Cardiac fibroblast (primary cell): Measurements from ENCODE around the gene CTNND2.

ENCODE experiments used
- DNase-seq, 2 donors: peaks; one replicate each; pipeline versions ENCODE4 v3.0.0 to v3.0.0-alpha.2; 2010; ENCODE audit warnings: low read depth in 2 of 2
- H3K4me3 ChIP-seq, 2 donors: replicated peaks in 1 of 2; 1 replicate in 1 of 2; 2 replicates in 1 of 2; pipeline ENCODE4 v1.5.1; 2011; ENCODE audit warnings: low read depth in 2 of 2, low read length in 2 of 2, mild to moderate bottlenecking in 2 of 2, moderate library complexity in 1 of 2
- TF ChIP-seq, protein P1 (sequence below): IDR thresholded peaks from one replicate; pipeline ENCODE4 v1.5.1; 2011; ENCODE audit warnings: low read depth, mild to moderate bottlenecking, low read length, inconsistent platforms

CTNND2 gene

DNA sequence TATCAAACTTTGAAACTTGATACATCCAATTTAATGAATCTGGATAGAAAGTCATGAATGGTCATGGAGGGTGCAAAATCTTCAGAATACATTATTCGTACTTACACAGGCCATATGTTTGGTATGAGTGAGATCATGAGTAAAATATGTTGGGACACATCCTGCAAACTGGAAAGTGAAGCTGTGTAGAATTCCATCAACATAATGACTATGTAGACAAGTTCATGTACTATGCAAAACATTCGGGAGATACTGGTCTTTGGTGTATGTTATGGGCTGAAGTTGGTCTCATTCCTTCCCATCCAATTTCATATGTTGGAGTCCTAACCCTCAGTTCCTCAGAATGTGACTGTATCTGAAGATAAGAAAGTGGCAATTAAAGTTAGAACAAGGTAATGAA is 18.1 kb upstream of the CTNND2 start:
- H3K4me3 ChIP-seq, result no peak overlapping the region
- no peak for DNase-seq
- TF ChIP-seq, protein P1, sequence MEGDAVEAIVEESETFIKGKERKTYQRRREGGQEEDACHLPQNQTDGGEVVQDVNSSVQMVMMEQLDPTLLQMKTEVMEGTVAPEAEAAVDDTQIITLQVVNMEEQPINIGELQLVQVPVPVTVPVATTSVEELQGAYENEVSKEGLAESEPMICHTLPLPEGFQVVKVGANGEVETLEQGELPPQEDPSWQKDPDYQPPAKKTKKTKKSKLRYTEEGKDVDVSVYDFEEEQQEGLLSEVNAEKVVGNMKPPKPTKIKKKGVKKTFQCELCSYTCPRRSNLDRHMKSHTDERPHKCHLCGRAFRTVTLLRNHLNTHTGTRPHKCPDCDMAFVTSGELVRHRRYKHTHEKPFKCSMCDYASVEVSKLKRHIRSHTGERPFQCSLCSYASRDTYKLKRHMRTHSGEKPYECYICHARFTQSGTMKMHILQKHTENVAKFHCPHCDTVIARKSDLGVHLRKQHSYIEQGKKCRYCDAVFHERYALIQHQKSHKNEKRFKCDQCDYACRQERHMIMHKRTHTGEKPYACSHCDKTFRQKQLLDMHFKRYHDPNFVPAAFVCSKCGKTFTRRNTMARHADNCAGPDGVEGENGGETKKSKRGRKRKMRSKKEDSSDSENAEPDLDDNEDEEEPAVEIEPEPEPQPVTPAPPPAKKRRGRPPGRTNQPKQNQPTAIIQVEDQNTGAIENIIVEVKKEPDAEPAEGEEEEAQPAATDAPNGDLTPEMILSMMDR, result no peak

GRCh38 chr5:11918463-11919045 is 14.3 kb upstream of the CTNND2 start:
- DNase-seq, result no peak
- TF ChIP-seq, protein P1, result no peak
- H3K4me3 ChIP-seq, result no peak overlapping the region

DNA sequence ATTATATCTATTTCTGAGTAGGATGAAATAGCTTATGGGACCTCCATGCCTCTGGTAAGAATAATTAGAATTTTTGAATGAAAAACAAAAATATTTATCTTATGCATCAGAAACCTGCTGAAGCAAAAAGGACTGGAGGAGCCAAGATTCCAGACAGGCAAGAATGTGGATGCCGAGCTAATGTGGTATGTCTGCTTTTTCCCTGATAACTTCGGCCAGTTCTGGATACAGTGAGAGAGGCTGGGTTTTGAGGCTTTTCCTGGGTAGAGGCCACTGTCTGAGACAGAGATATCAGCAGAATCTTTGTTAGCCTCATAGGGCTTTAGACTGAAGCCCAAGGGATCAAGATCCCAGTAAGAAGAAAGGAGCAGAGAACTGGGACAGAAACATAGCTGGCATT is 5.2 kb upstream of the CTNND2 start:
- no peak overlapping the region for H3K4me3 ChIP-seq
- TF ChIP-seq, protein P1, result no peak
- no peak for DNase-seq

DNA sequence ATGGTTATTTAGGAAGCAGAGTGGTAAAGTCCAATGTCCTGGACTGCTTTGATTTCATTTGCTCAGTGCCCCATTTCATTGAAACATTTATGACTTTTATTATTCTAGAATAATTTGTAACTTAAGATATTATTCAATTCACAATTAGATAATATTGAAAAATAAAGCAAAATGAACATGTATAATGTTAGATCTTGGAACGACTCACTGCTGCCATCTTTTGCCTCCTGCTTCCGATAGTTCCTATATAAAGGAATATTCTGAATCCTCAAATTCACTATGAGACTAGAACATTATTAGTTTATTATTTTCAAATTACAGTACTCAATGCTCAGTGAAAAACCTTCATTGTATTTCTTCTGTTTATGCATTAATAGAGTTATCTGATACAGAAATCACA is 2.3 kb upstream of the CTNND2 start:
- H3K4me3 ChIP-seq, result no peak overlapping the region
- TF ChIP-seq, protein P1, result no peak
- DNase-seq, result no peak

DNA sequence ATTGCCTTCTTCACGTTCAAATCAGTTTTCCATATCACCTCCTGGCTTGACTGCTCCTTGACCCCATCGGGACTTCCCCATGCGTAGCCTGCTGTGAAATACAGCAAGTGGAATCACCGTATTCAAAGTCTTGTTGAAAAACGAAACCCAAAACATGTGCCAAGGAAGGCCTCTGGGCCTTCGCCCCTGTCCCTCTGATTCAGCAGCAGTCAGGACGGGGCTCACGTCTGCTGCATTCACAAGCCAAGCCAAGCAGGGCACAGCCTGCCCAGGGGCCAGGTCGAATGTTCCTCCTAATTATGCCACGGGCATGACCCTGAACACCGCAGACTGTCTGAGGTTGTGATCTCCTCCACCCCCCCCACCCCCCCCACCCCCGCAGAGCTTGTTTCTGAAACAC is 960 bp upstream of the CTNND2 start:
- no peak overlapping the region for H3K4me3 ChIP-seq
- TF ChIP-seq, protein P1, result no peak
- no peak for DNase-seq

- TF ChIP-seq, protein P1, result no peak
- peak in 1 of 2 donors; percentile 1 for DNase-seq
- H3K4me3 ChIP-seq, result peak overlapping the region in 1 of 2 donors; percentile 25
Observed at GRCh38 chr5:11903614-11904264, 507 bp downstream of the CTNND2 start.
